Measurements from ENCODE around the gene LRP10.
"Not testable (repeated sequence)": the region's sequence is repeated elsewhere in the genome, so short reads cannot be mapped to it uniquely, and the experiment has no call there.

LRP10 gene, protein sequence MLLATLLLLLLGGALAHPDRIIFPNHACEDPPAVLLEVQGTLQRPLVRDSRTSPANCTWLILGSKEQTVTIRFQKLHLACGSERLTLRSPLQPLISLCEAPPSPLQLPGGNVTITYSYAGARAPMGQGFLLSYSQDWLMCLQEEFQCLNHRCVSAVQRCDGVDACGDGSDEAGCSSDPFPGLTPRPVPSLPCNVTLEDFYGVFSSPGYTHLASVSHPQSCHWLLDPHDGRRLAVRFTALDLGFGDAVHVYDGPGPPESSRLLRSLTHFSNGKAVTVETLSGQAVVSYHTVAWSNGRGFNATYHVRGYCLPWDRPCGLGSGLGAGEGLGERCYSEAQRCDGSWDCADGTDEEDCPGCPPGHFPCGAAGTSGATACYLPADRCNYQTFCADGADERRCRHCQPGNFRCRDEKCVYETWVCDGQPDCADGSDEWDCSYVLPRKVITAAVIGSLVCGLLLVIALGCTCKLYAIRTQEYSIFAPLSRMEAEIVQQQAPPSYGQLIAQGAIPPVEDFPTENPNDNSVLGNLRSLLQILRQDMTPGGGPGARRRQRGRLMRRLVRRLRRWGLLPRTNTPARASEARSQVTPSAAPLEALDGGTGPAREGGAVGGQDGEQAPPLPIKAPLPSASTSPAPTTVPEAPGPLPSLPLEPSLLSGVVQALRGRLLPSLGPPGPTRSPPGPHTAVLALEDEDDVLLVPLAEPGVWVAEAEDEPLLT

DNA sequence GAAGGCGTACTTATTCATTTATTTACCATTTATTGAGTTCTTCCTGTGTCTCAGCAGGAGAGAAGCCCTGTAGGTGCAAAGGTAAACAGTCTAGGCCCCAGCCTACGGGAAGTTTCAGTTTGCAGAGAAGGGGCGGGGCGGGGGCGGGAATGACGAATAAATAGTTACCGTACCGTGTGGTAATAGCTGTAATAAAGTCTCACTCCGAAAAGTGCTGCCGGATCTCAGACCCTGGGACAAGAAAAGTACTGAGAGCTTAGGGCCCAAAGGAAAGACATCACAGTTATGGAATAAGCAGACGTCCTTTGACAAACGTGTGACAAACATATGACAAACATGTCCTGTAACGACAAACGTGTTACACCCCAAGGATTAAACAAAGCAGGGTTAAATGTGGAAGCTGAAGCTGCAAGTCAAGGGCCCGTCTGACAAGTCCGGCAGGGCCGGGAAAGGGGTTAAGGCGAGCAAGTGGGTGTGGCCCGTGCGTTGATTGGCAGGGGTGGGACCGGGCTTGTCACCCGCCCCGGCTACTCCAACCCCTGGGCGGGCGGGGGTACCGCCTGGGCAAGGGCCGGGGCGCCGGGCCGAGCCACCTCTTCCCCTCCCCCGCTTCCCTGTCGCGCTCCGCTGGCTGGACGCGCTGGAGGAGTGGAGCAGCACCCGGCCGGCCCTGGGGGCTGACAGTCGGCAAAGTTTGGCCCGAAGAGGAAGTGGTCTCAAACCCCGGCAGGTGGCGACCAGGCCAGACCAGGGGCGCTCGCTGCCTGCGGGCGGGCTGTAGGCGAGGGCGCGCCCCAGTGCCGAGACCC lies at the start of gene LRP10:
Gene LRP10 (plus strand): TSS at position 517 of the 809 bp plus-strand sequence. CDS start 564 bp downstream, outside the sequence.
- peak; percentile 81 for DNase-seq

DNA sequence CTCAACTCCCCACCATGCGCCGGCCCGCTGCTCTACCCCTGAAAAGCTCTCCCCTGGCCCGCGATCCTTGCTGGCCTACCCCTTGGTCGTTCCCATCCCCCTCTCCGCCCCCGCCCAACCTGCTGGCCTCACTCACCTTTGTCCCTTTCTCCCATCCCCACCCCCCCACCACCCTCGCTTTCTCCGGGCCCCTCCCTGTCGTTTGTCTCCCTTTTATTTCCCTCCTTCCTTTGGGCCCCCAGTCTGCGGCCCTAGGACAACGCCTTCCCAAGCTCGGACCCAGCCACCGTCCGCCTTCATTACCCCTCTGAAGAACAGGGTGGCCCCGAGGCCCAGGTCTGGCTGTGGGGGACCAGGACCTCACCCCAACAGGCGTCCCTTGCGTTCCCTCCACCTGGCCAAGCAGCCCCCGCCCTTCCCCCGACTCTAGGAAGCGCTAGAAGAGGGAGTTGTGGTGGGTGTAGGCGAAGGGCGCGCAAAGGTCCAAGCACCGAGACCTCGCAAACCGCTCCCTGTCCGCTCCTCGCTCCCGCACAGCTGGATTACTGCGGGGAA lies 49.4 kb upstream of the LRP10 start:
- no peak for DNase-seq

- DNase-seq: peak; percentile 59
Observed at GRCh38 chr14:22822571-22823098, 48.9 kb upstream of the LRP10 start.

DNA sequence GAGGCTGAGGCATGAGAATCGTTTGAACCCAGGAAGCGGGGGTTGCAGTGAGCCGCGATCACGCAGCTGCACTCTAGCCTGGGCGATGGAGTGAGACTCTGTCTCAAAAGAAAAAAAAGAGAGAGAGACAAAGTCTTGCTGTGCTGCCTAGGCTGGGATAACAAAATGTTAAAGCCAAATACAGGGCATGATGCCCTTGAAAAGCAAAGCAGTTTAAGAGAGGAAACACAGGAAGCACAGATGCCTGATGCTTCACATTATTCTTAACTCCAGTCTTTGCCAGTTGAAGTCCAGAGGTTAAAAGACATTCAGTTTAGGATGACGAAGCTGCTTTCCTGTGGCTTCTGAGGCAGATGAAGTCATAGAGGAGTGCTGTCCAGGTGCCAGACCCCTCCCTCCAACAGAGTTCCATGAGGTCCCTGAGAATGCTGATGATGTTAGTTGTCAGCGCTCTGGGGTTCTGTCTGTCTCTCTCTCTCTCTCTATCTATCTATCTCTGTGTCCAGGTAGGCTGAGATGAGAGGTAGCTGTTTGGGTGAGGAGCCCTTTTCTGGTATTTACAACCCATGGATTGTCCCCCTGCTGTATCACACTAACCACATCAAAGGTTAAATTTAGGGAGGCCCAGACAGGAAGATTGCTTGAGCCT lies 46.7 kb upstream of the LRP10 start:
- DNase-seq: peak; percentile 71

GRCh38 chr14:22829076-22829660 lies 42.4 kb upstream of the LRP10 start:
- not testable (repeated sequence) for DNase-seq

GRCh38 chr14:22829661-22830442 lies 41.7 kb upstream of the LRP10 start, which contains the start of gene MRPL52:
Gene MRPL52, plus strand, starts transcription at chr14:22829887. Its CDS starts 26 bp downstream, at chr14:22829913.
- DNase-seq: peak; percentile 84

DNA sequence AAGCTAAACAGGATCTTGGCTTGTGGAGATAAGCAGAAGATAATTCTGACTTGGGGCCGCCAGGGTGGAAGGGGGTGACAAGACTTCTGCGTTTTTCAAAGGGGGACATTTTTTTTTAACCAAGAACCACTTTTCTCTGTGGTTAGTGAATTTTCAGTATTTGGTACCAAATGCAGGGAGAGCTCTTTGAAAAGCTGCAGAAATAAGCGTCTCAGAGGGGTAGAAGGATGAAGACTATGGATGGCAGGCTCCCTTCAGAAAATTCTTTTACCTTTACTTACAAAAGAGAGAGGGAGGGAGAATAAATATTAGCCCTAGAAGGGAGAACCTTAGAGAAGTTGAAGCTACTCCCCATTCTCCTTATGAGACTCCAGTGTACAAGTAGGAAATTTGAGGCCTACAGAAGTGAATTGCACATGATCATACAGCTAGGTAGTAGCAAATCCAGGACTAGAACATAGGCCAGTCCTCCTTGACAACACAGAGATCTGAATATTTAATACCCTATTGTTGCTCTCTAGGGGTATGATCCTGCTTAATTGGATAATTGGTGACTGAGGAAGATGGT lies 41.0 kb upstream of the LRP10 start:
- no peak for DNase-seq

GRCh38 chr14:22835505-22835904 lies 36.0 kb upstream of the LRP10 start:
- DNase-seq: no peak

- no peak for DNase-seq
Observed at GRCh38 chr14:22836301-22837113, 35.0 kb upstream of the LRP10 start, which contains the start of gene MMP14. Gene MMP14, plus strand, starts transcription at chr14:22836585. Its CDS starts 233 bp downstream, at chr14:22836818.

- no peak for DNase-seq
Observed at GRCh38 chr14:22837114-22837749, 34.3 kb upstream of the LRP10 start.

DNA sequence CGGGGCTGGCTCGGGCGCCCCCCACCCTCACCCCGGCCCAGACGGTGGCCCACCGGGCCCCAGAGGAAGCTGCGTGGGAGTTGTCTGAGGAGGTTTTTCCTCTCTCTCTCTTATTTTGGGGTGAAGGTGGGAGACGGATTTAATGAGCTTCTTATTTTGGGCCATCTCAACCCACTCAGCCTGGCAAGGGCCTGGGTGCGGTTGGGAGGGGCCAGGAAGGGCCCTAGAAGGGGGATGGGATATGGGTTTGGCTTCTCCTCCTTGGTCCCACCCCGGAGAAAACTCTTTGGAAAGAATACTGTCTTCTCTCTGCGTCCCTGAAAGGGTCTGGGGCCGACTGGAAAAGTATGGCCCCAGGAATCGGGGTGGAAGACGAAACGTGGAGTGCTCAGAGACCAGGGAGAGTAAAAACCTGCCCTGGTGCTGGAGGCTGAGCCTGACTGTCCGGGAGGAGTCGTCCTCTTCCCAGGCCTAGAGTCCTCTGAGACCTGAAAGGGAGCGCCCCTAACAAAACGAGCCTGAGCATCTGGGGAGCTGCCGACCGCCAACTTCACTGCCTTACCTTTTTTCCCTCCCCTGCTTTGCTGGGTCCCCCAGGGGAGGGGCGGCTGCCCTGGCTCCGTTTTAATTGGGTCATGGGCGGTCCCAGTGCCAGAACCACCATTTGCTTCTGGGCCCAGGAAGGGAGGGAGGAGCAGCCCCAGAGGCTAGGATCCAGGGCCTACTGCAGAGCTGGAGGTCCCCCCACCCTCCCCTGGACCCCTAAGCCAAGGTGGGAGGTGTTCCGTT lies 33.6 kb upstream of the LRP10 start:
- no peak for DNase-seq

DNA sequence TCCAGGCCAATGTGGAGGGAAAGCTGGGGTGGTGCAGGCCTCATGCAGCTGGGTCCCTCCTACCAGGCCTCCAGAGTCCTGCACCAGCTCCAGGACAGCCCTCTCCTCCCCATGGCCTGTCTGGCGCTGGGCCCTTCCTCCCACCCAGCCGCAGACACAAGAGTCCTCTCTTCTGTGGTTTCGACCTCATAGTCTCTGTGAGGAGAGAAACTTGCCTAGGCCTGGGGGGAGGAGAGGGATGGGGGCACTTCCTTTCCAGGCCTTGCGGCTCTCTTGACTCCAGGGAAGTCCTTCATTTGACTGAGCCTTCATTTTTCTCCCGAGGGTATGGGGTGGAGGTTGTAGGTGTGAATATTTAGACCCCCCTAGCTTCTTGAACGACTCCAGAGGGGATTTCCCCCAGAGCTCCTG lies 32.9 kb upstream of the LRP10 start:
- peak; percentile 68 for DNase-seq

DNA sequence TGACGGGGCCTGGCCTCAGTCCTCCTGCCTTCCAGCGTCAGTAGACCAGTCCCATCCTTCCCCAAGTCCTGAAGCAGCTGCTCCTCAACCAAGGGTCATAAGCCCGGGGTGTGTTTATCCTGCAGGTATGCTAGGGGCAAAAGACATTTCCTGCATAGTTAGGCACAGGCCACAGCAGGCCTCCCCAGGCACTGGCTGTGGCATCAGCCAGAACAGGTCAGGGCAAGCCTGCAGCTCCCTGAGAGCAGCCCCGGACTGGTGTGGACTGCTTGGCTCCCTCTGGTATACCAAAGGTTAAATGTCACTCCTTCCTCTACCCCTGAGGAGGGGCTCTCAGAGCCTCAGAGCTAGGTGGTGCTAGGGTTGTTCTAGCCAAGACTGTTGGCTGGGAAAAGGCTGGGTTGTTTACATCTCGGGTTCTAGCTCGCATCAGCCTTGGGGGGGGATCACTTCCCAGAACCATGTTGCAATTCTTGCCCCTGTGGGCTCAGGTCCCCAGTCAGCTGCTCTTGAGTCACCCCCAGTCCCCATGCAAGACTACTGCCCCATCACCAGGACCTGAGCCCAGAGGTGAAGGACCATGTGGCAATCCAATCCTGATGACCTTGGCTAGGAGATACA lies 32.3 kb upstream of the LRP10 start:
- DNase-seq: no peak

DNA sequence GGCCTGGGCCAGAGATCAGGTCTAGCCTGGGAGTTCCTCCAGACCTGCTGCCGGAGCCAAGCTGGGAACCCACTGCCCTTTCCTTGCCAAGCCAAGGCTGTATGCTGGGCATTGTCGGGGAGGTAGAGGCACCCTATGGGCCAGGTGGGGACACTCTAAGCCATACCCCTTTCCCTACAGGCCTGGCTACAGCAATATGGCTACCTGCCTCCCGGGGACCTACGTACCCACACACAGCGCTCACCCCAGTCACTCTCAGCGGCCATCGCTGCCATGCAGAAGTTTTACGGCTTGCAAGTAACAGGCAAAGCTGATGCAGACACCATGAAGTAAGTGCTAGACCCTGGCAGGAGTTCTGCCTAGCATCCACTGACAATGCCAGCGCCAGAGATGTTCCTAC lies 30.2 kb upstream of the LRP10 start:
- DNase-seq: no peak

DNA sequence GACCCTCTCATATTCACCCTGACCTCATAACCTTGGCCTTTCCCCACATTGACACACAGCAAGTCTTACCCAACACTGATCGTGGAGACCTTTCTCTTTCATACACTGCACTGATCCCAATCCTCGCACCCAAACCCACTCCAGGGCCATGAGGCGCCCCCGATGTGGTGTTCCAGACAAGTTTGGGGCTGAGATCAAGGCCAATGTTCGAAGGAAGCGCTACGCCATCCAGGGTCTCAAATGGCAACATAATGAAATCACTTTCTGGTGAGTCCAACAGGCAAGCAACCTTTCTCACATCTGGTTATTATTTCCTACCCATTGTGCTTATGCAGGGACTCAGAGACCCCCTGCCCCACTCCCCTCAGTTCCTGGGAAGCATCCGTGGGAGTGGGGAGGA lies 29.8 kb upstream of the LRP10 start:
- DNase-seq: no peak

DNA sequence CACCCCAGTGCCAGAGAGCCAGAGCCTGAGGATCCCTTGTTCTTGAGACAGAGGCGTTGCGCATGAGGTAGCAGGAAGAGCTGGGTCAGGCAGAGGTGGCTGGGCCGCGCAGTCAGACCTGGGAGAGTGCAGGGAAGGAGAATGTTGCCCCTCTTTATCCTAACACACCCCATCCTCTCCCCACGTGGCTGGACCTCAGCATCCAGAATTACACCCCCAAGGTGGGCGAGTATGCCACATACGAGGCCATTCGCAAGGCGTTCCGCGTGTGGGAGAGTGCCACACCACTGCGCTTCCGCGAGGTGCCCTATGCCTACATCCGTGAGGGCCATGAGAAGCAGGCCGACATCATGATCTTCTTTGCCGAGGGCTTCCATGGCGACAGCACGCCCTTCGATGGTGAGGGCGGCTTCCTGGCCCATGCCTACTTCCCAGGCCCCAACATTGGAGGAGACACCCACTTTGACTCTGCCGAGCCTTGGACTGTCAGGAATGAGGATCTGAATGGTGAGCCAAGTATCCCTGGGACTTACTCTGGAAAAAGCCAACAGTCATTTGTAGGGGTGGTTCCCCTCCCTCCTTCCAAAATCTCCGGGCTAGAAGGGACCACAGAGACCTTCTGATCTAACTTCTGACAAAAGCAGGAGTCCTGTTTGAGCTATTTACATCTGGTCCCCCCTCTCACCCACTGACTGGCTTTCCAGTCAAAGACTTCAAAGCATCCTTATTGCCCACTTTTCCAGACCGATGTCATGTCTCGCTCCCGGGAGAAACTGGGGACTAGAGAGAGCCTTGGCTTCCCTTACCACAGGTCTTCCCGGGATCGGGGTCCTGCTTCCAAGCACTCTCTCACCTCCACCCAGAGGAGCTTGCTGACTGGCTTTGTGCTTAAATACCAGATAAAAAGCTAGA lies 29.1 kb upstream of the LRP10 start:
- no peak for DNase-seq

Data from GDM1 (cell line).